ENCODE results near the gene EIF2S3B.

- TF ChIP-seq CTCF (conservative IDR thresholded peaks at IDR 0.05; ENCODE audit: low read depth, low read length) (no peak), EZH2 (IDR thresholded peaks at IDR 0.05; ENCODE audit: low read length, unreplicated experiment) (no peak), EZH2phosphoT487 (IDR thresholded peaks at IDR 0.05; ENCODE audit: borderline replicate concordance, low read length) (no peak)
Measured at GRCh38 chr12:10521555-10521954, 15.9 kb downstream of the EIF2S3B start.

Measured in PC-3 (cell line).